Measurements from ENCODE around the gene TRIM28.

- TF ChIP-seq POLR2AphosphoS5 (IDR thresholded peaks at IDR 0.05; ENCODE audit: low read depth, low read length), result no peak
- TF ChIP-seq POLR2A (IDR thresholded peaks at IDR 0.05; ENCODE audit: low read depth, low read length), result no peak
These were observed 8.8 kb downstream of the TRIM28 start for GRCh38 chr19:58552655-58553054.

Measured in GM12892 (cell line).